ENCODE results near the gene ABCG8.

DNA sequence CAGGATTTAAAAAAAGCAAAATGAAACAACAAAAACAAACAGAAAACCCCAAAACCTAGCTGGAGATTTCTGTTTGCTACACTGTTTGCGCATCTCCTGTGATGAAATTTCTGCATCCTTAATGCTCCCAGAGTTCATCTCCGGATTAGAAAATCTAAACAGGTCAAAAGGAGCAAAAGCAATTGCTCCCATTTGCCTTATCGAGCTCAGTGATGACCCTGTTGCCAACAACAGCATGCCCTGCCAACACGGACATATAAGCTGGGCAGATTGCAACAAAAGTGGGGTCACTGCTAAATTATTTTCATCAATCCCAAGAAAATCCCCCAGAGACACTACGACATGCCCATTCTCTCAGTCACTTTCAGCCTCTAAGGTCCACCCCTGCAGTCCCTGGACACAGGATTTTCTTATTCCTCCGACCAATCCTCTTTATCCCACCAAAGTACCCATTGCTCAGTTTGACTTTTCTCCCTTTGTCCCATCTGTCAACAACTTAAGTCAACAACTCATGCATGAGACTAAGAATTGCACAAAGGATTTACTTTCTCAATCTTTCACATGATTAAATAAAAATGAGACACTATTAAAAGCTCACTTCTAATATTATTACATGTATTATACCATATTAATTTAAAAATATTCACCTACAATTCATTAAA, 67.8 kb downstream of the ABCG8 start:
- no peak for TF ChIP-seq CTCF (IDR thresholded peaks at IDR 0.05; ENCODE audit: borderline replicate concordance, extremely low read depth, low read length, poor library complexity, severe bottlenecking)
- no peak for TF ChIP-seq EZH2 (IDR thresholded peaks at IDR 0.05; ENCODE audit: borderline replicate concordance, low read depth, low read length, severe bottlenecking)

All from DND-41 (cell line).